VCaP (cell line): ENCODE data around the gene PIP5KL1.

Experiments
- H3K27ac ChIP-seq: fragments of 450-650 bp; 2 replicates; pipeline ENCODE4 v1.5.1; 2017
- CTCF ChIP-seq: fragments of 450-650 bp; conservative IDR thresholded peaks from 2 replicates; pipeline ENCODE4 v1.5.1; 2017; ENCODE audit warnings: mild to moderate bottlenecking, moderate library complexity

PIP5KL1 gene

DNA sequence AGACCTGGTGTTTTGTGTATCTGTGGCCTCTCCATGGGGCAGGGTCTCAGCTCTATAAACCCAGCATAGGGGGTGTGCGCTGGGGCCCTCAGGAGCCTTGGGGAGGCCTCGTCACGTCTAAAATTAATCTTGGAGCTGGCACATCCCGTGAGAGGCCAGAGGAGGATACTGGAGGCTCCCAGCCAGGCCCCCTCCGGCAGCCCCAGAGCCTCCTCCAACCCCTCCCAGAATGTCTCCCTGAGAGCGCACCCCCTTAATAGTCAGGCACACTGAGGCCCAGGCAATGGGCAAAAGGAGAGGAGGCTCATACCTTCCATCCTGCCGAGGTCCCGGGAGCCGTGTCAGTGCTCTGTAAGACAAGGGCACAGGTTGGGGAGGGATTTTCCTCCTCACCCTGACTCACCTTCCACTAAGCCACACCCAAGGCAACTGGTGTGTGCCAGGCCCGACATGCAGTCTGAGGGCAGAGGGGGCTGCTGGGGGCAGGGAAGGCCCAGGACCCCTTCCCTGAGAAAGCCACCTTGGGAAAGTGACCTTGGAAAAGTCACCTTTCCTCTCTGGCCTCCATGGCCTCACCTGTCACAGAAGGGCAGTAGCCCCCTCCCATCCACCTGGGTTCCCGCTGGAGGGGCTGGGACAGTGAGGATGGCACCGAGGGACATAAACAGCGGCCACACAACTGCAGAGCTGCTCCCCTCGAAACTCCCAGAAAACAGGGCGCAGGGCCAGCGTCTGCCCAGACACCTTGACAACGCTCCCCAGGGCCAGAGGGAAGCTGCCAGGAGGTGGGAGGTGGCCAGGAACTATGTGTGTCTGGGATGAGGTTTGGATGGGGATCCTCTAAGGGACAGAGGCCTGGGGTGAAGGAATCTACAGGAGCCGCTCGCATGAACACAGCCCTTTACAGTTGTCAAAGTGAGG, 56.0 kb downstream of the PIP5KL1 start:
- H3K27ac ChIP-seq = peak overlapping the region; percentile 22; the same call in 1 of the 2 replicates
- TF ChIP-seq CTCF = no peak

DNA sequence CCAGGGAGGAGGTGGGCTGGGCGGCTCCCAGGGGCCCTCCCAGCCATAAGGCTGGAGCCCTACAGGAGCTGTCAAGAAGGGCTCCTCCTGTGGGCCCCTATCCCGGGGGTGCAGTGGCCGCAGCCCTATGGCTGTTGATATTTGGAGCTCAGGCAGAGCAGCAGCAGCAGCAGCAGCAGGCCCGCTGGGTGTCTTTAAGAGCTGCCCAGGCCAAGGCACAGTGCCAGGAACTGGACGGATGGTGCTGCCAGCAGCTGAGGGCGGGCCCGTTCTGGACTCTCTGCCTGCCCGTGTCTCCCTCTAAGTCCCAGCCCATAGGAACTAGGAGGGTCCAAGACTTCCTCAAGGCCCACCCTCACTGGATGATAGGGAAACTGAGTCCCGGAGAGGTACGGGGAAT, 56.7 kb downstream of the PIP5KL1 start:
- no peak for TF ChIP-seq CTCF
- peak overlapping the region; percentile 22; the same call in 1 of the 2 replicates for H3K27ac ChIP-seq

GRCh38 chr9:127873223-127873691, 57.3 kb downstream of the PIP5KL1 start:
- TF ChIP-seq CTCF = no peak
- peak overlapping the region; percentile 22; the same call in 1 of the 2 replicates for H3K27ac ChIP-seq

DNA sequence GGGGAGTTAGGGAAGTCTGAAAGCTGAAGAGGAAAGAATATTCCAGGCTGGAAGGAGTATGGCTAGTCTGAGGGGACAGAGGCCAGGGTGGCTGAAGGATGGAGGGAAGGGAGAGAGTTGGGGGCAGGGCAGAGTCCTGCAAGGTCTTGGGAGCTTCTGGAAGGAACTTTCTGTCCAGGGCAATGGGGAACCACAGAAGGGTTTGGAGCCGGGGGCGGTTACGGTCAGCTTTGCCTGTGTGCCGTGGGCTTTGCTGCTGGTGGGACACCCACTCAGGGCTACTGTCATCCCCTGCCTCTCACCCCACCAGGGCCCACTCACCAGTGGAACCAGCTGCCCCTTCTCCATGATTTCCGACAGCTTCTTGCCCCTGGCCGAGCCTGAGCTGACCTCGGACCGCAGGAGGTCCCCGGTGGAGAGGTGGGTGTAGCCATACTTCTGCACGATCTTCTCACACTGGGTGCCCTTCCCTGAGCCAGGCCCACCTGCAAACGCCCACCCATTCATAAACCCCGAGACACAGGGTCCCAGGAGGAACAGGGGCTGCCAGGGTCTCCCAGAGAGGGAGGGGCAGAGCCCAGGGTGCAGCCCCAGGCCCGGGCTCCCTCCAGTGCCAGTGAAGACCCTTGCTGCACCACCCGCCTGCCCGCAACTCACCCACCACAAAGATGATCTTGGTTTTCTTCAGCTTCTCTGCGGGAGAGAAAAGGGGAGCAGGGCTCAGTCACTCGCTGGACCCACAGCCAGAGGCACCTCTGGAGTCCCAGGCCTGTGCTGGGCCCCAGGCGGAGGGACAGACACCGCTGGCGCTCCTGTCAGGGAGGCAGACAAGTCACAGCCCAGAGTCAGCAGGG, 58.0 kb downstream of the PIP5KL1 start:
- H3K27ac ChIP-seq = no peak overlapping the region
- TF ChIP-seq CTCF = no peak

GRCh38 chr9:127871531-127871930, 59.0 kb downstream of the PIP5KL1 start:
- H3K27ac ChIP-seq = no peak overlapping the region
- no peak for TF ChIP-seq CTCF

DNA sequence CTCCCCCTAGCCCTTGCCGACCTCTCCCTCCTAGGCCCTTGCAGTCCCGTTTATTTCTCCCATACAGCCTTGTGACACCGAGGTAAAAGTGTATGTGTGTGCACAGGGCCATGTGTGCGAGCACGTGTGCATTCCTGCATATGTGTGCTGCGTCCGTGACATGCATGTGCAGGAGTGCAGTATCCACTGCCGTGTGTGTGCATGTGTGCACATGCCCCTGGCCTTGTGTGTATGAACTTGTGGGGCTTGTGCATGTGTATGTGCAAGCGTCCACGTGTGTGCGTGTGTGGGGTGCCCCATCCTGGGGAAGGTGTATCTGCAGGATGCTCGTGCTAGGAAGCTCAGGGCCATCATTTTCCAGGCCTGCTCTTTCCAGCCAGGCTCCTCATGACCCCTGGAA, 59.7 kb downstream of the PIP5KL1 start:
- H3K27ac ChIP-seq = no peak overlapping the region
- no peak for TF ChIP-seq CTCF
